ENCODE data around the gene PRTN3. TPM values are rescaled to one million over a fixed set of nuclear protein-coding genes. Genes with fewer than 3 reads are reported as not detected.
"Not testable (repeated sequence)": the region's sequence is repeated elsewhere in the genome, so short reads cannot be mapped to it uniquely, and the experiment has no call there.

PRTN3 gene
- total and polyA plus RNA-seq, 9 donors = 0.41 TPM; not detected in 8

- 75 to 78% (median 77%) methylated on average over 24 of the region's 24 CpGs for WGBS, 3 donors
- Histone ChIP-seq H3K36me3 (no peaks in the 10 kb centered on the region), H3K9me3 (no peaks in the 10 kb centered on the region), H3K4me3 (no peak overlapping the region), H3K27ac (no peak overlapping the region), H3K4me1 (ENCODE audit: insufficient read depth) (no peaks in the 10 kb centered on the region), H3K27me3 (no peaks in the 10 kb centered on the region)
- TF ChIP-seq EP300 (IDR thresholded peaks at IDR 0.05) (no peak), POLR2A (IDR thresholded peaks at IDR 0.05) (no peak), CTCF (IDR thresholded peaks at IDR 0.05) (no peak)
- DNase-seq = no peak
- intact Hi-C loops (cut with DNase I) = no loop called here
These were observed 6.6 kb upstream of the PRTN3 start for GRCh38 chr19:834216-834615.

DNA sequence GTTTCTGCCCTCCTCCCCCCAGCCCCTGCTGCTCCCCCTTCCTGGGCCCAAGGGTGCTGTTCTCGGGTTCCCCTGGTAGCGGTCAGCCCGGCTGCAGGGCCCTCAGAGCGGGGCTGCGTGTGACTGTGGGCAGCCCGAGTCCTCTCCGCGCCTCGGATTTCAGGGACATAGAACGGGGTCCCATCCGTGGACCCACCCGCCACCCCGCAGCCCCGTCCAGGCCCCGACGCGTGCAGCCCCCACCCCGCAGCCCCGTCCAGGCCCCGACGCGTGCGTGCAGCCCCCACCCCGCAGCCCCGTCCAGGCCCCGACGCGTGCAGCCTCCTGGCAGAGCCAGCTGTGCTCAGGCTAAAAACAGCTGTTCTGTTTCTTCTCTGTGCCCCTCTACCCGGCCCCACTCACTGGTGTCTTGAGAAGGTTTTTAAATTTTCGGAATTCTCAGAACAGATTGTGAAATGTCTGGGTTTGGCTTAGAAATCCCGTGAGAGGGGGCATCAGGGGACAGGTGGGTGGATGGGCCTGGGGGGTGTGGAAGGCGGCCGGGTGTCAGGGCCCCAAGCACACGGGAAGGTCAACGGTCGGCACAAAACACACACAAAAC is 5.5 kb upstream of the PRTN3 start:
- Histone ChIP-seq H3K27me3 (no peaks in the 10 kb centered on the region), H3K9me3 (no peaks in the 10 kb centered on the region), H3K27ac (no peak overlapping the region), H3K36me3 (no peaks in the 10 kb centered on the region), H3K4me3 (no peak overlapping the region), H3K4me1 (ENCODE audit: insufficient read depth) (no peaks in the 10 kb centered on the region)
- no peak for DNase-seq
- no peak for TF ChIP-seq POLR2A (IDR thresholded peaks at IDR 0.05)
- no peak for TF ChIP-seq CTCF (IDR thresholded peaks at IDR 0.05)
- no peak for TF ChIP-seq EP300 (IDR thresholded peaks at IDR 0.05)
- WGBS, 3 donors = 57 to 61% (median 61%) methylated on average over 34 to 36 of the region's 36 CpGs
- intact Hi-C loops (cut with DNase I) = no loop called here

DNA sequence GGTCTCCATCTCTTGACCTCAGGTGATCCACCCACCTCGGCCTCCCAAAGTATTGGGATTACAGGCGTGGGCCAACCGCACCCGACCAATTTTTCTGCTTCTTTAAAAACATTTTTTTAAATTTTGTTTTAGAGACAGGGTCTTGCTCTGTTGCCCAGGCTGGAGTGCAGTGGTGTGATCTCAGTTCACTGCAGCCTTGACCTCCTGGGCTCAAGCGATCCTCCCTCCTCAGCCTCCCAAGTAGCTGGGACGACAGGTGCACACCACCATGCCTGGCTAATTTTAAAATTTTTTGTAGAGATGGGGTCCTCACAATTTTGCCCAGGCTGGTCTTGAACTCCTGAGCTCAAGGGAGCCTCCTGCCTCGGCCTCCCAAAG is 2.0 kb downstream of the PRTN3 start:
- H3K27me3 ChIP-seq = peaks cover 11% of the 10 kb centered on the region
- not testable (repeated sequence) for DNase-seq, H3K4me3 ChIP-seq, H3K9me3 ChIP-seq, H3K36me3 ChIP-seq, H3K27ac ChIP-seq
- 61 to 73% (median 65%) methylated on average over 7 of the region's 7 CpGs for WGBS, 3 donors
- H3K4me1 ChIP-seq (ENCODE audit: insufficient read depth) = peaks cover 12% of the 10 kb centered on the region
- intact Hi-C loops (cut with DNase I) = loop anchor here in 1 of 4 donors (10.0 kb wide), 1 partner anchor 88 kb away; the partner anchor contains the start of gene MISP

DNA sequence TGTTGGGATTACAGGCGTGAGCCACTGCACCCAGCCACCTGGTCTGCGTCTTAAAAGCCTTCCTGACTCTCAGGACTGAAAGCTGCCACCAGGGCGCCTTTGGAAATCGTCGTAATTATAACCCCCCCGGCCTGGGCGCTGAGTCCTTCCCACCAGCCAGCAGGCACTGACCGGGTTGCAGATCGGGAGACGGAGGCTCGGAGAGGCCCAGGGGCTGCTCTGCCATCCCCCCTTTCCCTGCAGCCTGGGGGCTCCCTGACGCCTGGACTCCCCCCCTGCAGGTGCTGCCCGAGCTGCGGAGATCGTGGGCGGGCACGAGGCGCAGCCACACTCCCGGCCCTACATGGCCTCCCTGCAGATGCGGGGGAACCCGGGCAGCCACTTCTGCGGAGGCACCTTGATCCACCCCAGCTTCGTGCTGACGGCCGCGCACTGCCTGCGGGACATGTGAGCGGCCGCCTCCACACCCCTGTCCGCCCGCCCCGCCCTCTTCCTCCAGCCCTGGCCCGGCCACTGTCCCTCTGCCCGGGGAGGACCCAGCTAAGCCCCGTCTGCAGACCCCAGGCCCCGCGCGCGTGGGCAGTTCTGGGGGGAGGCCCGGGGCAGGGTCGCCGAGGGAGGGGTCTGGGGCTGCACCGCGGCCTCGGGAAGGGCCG is 2.5 kb downstream of the PRTN3 start:
- Histone ChIP-seq H3K4me1 (ENCODE audit: insufficient read depth) (peaks cover 13% of the 10 kb centered on the region), H3K27ac (no peak overlapping the region), H3K9me3 (no peaks in the 10 kb centered on the region), H3K4me3 (no peak overlapping the region), H3K27me3 (peaks cover 11% of the 10 kb centered on the region), H3K36me3 (no peaks in the 10 kb centered on the region)
- WGBS, 3 donors = 3 to 9% (median 5%) methylated on average over 21 to 46 of the region's 46 CpGs
- intact Hi-C loops (cut with DNase I) = loop anchor here in 1 of 4 donors (10.0 kb wide), 1 partner anchor 89 kb away; the partner anchor contains the start of gene MISP
- no peak for DNase-seq
- no peak for TF ChIP-seq POLR2A (IDR thresholded peaks at IDR 0.05)

GRCh38 chr19:843836-844545 is 3.2 kb downstream of the PRTN3 start:
- no peak overlapping the region for H3K27ac ChIP-seq
- intact Hi-C loops (cut with DNase I) = loop anchor here in 1 of 4 donors (10.0 kb wide), 1 partner anchor 89 kb away; the partner anchor contains the start of gene MISP
- no peak overlapping the region for H3K4me3 ChIP-seq
- 1 to 10% (median 4%) methylated on average over 32 to 52 of the region's 70 CpGs for WGBS, 3 donors
- peak in 1 of 5 donors; percentile 33 for DNase-seq
- peaks cover 13% of the 10 kb centered on the region for H3K4me1 ChIP-seq (ENCODE audit: insufficient read depth)
- no peak for TF ChIP-seq CTCF (IDR thresholded peaks at IDR 0.05)
- no peak for TF ChIP-seq EP300 (IDR thresholded peaks at IDR 0.05)
- TF ChIP-seq POLR2A (IDR thresholded peaks at IDR 0.05) = no peak
- H3K27me3 ChIP-seq = peaks cover 11% of the 10 kb centered on the region
- H3K9me3 ChIP-seq = no peaks in the 10 kb centered on the region
- H3K36me3 ChIP-seq = no peaks in the 10 kb centered on the region
